Measurements from ENCODE around the gene ANKRD27.
"Not testable (repeated sequence)": the region's sequence is repeated elsewhere in the genome, so short reads cannot be mapped to it uniquely, and the experiment has no call there.

DNA sequence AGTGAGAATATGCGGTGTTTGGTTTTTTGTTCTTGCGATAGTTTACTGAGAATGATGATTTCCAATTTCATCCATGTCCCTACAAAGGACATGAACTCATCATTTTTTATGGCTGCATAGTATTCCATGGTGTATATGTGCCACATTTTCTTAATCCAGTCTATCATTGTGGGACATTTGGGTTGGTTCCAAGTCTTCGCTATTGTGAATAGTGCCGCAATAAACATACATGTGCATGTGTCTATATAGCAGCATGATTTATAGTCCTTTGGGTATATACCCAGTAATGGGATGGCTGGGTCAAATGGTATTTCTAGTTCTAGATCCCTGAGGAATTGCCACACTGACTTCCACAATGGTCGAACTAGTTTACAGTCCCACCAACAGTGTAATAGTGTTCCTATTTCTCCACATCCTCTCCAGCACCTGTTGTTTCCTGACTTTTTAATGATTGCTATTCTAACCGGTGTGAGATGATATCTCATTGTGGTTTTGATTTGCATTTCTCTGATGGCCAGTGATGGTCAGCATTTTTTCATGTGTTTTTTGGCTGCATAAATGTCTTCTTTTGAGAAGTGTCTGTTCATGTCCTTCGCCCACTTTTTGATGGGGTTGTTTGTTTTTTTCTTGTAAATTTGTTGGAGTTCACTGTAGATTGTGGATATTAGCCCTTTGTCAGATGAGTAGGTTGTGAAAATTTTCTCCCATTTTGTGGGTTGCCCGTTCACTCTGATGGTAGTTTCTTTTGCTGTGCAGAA lies 87.1 kb downstream of the ANKRD27 start:
- TF ChIP-seq, protein P1, sequence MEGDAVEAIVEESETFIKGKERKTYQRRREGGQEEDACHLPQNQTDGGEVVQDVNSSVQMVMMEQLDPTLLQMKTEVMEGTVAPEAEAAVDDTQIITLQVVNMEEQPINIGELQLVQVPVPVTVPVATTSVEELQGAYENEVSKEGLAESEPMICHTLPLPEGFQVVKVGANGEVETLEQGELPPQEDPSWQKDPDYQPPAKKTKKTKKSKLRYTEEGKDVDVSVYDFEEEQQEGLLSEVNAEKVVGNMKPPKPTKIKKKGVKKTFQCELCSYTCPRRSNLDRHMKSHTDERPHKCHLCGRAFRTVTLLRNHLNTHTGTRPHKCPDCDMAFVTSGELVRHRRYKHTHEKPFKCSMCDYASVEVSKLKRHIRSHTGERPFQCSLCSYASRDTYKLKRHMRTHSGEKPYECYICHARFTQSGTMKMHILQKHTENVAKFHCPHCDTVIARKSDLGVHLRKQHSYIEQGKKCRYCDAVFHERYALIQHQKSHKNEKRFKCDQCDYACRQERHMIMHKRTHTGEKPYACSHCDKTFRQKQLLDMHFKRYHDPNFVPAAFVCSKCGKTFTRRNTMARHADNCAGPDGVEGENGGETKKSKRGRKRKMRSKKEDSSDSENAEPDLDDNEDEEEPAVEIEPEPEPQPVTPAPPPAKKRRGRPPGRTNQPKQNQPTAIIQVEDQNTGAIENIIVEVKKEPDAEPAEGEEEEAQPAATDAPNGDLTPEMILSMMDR (IDR thresholded peaks at IDR 0.05) = not testable (repeated sequence)
- not testable (repeated sequence) for TF ChIP-seq POLR2AphosphoS5, POLR2A, EP300 (IDR thresholded peaks at IDR 0.05)
